22Rv1 (cell line): ENCODE results near the gene SLC1A5.

ENCODE experiments used
- H3K27ac ChIP-seq: fragments of 450-650 bp; 2 replicates; pipeline ENCODE4 v1.5.1; 2017
- CTCF ChIP-seq: fragments of 450-650 bp; IDR thresholded peaks from 2 replicates; pipeline ENCODE4 v1.5.1; 2017; ENCODE audit warnings: mild to moderate bottlenecking
- ZFX ChIP-seq: fragments of 450-650 bp; IDR thresholded peaks from 2 replicates; pipeline ENCODE4 v1.6.1; 2017; ENCODE audit warnings: antibody characterized with exemption, borderline replicate concordance

The SLC1A5 gene

GRCh38 chr19:46730595-46730994 is 57.8 kb downstream of the SLC1A5 start:
- H3K27ac ChIP-seq = no peak overlapping the region
- no peak for TF ChIP-seq CTCF
- no peak for TF ChIP-seq ZFX

GRCh38 chr19:46730187-46730586 is 58.2 kb downstream of the SLC1A5 start:
- no peak overlapping the region for H3K27ac ChIP-seq
- no peak for TF ChIP-seq ZFX
- no peak for TF ChIP-seq CTCF

- no peak overlapping the region for H3K27ac ChIP-seq
- TF ChIP-seq CTCF (no peak), ZFX (no peak)
These were observed 58.7 kb downstream of the SLC1A5 start for GRCh38 chr19:46729696-46730095.

- no peak for TF ChIP-seq ZFX
- TF ChIP-seq CTCF = peak; percentile 98
- H3K27ac ChIP-seq = no peak overlapping the region
These were observed 59.6 kb downstream of the SLC1A5 start for GRCh38 chr19:46728693-46729339.

GRCh38 chr19:46728208-46728607 is 60.2 kb downstream of the SLC1A5 start:
- no peak overlapping the region for H3K27ac ChIP-seq
- TF ChIP-seq CTCF = no peak
- TF ChIP-seq ZFX = no peak

GRCh38 chr19:46727757-46728156 is 60.6 kb downstream of the SLC1A5 start:
- TF ChIP-seq ZFX (no peak), CTCF (no peak)
- no peak overlapping the region for H3K27ac ChIP-seq

GRCh38 chr19:46726971-46727501 is 61.4 kb downstream of the SLC1A5 start:
- TF ChIP-seq CTCF (no peak), ZFX (no peak)
- H3K27ac ChIP-seq = no peak overlapping the region
